Muscle layer of duodenum (tissue), 2 donors: ENCODE measurements around the gene NMD3.

Source experiments
- H3K27ac ChIP-seq: one replicate; pipeline ENCODE4 v1.7.0; 2013; ENCODE audit warnings: mild to moderate bottlenecking, low read length
- H3K27me3 ChIP-seq: one replicate; pipeline ENCODE4 v1.7.0; 2013; ENCODE audit warnings: low read depth, mild to moderate bottlenecking, control low read depth, low read length
- H3K36me3 ChIP-seq, 2 donors: one replicate each; pipeline ENCODE4 v1.7.0; 2013; ENCODE audit warnings: low read length in 2 of 2, control low read depth in 1 of 2, mild to moderate bottlenecking in 1 of 2; ENCODE audit not compliant: insufficient read depth in 2 of 2, control insufficient read depth in 1 of 2
- H3K4me1 ChIP-seq, 2 donors: one replicate each; pipeline ENCODE4 v1.7.0; 2013; ENCODE audit warnings: low read length in 2 of 2, mild to moderate bottlenecking in 2 of 2, control low read depth in 1 of 2, moderate library complexity in 1 of 2; ENCODE audit not compliant: insufficient read depth in 2 of 2, control insufficient read depth in 1 of 2
- H3K4me3 ChIP-seq, 2 donors: one replicate each; pipeline ENCODE4 v1.7.0; 2013; ENCODE audit warnings: low read length in 2 of 2, low read depth in 1 of 2, mild to moderate bottlenecking in 1 of 2
- H3K9me3 ChIP-seq, 2 donors: one replicate each; pipeline ENCODE4 v1.7.0; 2013; ENCODE audit warnings: low read length in 2 of 2, control low read depth in 1 of 2, mild to moderate bottlenecking in 1 of 2; ENCODE audit not compliant: control insufficient read depth in 1 of 2
- donor health status: healthy.

NMD3 gene

GRCh38 chr3:161284989-161285388 is 63.9 kb downstream of the NMD3 start:
- Histone ChIP-seq H3K27ac (no peak overlapping the region), H3K4me1 (no peaks in the 10 kb centered on the region), H3K36me3 (no peaks in the 10 kb centered on the region), H3K27me3 (no peaks in the 10 kb centered on the region), H3K4me3 (no peak overlapping the region), H3K9me3 (peaks cover 0 to 15% of the 10 kb centered on the region in 2 donors)

DNA sequence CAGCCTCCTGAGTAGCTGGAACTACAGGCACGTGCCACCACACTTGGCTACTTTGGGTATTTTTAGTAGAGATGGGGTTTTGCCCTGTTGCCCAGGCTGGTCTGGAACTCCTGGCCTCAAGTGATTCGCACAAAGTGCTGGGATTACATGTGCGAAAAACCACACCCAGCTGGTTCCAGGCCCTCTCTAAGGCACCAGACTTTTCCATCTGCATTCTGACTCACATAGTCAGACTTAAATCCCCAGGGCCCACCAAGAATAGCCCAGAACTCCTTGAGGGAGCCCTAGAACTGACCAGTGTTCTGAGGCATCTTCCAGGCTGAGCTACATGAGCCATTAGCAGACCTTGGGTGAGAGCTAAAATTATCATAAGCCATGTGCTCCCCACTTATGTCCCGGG is 68.1 kb downstream of the NMD3 start:
- Histone ChIP-seq H3K27me3 (no peaks in the 10 kb centered on the region), H3K36me3 (no peaks in the 10 kb centered on the region), H3K9me3 (no peaks in the 10 kb centered on the region), H3K27ac (no peak overlapping the region), H3K4me1 (no peaks in the 10 kb centered on the region), H3K4me3 (no peak overlapping the region)

DNA sequence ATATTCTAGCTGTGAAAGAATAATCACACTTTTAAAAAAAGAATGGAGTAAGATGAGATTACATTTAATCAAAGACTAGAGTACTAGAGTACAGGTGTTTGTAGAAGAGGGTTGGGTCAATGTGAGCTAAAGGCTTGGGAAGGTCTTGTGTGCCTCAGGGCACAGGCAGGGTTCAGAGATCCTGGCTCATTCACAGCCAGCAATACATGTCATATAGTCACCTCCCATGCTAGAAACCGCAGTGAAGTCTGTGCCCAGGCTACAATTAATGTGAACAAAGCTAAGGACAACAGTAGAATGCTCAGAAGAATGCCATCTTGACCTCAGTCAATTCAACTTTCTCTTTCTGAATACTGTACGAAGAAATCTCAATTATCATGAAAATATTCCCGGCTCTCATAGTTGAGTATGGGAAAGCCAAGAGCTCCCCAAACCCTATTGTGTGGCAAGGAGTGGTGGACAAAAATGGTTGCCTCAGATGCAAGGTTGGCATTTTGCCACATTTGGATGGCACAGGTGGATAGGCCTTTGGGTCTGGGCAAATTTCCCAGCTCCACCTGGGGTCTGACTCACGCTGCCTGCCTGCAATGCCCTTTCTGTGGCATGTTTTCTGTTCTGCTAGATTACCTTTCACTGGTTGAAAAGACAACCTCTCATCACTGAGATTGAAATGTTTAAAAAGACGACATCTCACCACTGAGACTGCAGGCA is 70.2 kb downstream of the NMD3 start:
- Histone ChIP-seq H3K4me1 (no peaks in the 10 kb centered on the region), H3K27me3 (no peaks in the 10 kb centered on the region), H3K4me3 (no peak overlapping the region), H3K27ac (no peak overlapping the region), H3K9me3 (no peaks in the 10 kb centered on the region), H3K36me3 (no peaks in the 10 kb centered on the region)

- no peaks in the 10 kb centered on the region for H3K9me3 ChIP-seq
These were observed 72.3 kb downstream of the NMD3 start for GRCh38 chr3:161293381-161293780.

DNA sequence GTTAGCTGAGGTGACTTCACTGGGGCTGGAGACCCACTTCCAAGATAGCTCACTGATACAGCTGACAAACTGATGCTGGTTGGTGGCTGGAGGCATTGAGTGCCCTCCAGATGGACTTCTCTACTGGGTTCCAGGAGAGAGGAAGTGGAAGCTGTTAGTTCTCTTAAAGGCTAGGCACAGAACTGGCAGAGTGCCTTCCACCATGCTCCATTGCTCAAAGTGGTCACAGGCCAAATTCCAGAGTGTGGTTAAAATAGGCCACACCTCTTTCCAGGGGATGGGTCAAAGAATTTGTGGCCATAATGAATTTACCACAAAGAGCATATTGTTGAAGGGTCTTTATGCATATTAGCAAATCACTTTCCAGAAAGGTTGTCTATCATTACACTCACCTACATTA is 74.2 kb downstream of the NMD3 start:
- Histone ChIP-seq H3K4me1 (no peaks in the 10 kb centered on the region), H3K9me3 (no peaks in the 10 kb centered on the region), H3K36me3 (no peaks in the 10 kb centered on the region), H3K4me3 (no peak overlapping the region), H3K27ac (no peak overlapping the region), H3K27me3 (no peaks in the 10 kb centered on the region)

More at GRCh38 chr3:161293381-161293780, 72.3 kb downstream of the NMD3 start:
- no peak overlapping the region for H3K4me3 ChIP-seq
- H3K4me1 ChIP-seq, result no peaks in the 10 kb centered on the region
- no peaks in the 10 kb centered on the region for H3K36me3 ChIP-seq
- H3K27me3 ChIP-seq, result no peaks in the 10 kb centered on the region
- H3K27ac ChIP-seq, result no peak overlapping the region

- Histone ChIP-seq H3K4me1 (no peaks in the 10 kb centered on the region), H3K9me3 (no peaks in the 10 kb centered on the region), H3K27ac (no peak overlapping the region), H3K36me3 (no peaks in the 10 kb centered on the region), H3K4me3 (no peak overlapping the region), H3K27me3 (no peaks in the 10 kb centered on the region)
These were observed 75.7 kb downstream of the NMD3 start for GRCh38 chr3:161296814-161297213.
